T-helper 1 cell treated with Interleukin-12 subunit alpha and Interleukin-12 subunit beta and Interleukin-4 antibody, amounts not matched to agents 30 μg/mL and 1 μg/mL, for 36 hours (primary cell): ENCODE data around the gene MINK1.

Experiments
- H3K27ac Mint-ChIP-seq: one replicate; pipeline ENCODE4 v1.8.0; 2021; ENCODE audit warnings: mild to moderate bottlenecking, mixed read lengths
- H3K27me3 Mint-ChIP-seq: one replicate; pipeline ENCODE4 v1.8.0; 2021; ENCODE audit warnings: low read depth, mixed read lengths
- H3K36me3 Mint-ChIP-seq: one replicate; pipeline ENCODE4 v1.8.0; 2021; ENCODE audit warnings: low read depth, mixed read lengths
- H3K4me1 Mint-ChIP-seq: one replicate; pipeline ENCODE4 v1.8.0; 2021; ENCODE audit warnings: low read depth, mixed read lengths
- H3K4me3 Mint-ChIP-seq: one replicate; pipeline ENCODE4 v1.8.0; 2021; ENCODE audit warnings: mild to moderate bottlenecking, moderate library complexity, mixed read lengths
- H3K9me3 Mint-ChIP-seq: one replicate; pipeline ENCODE4 v1.8.0; 2021; ENCODE audit warnings: mixed read lengths

Gene MINK1

GRCh38 chr17:4928881-4929280 is 95.7 kb downstream of the MINK1 start:
- H3K4me1 Mint-ChIP-seq, result peaks cover 15% of the 10 kb centered on the region
- no peaks in the 10 kb centered on the region for H3K27me3 Mint-ChIP-seq
- H3K27ac Mint-ChIP-seq, result no peak overlapping the region
- no peaks in the 10 kb centered on the region for H3K9me3 Mint-ChIP-seq
- no peak overlapping the region for H3K4me3 Mint-ChIP-seq
- peaks cover 41% of the 10 kb centered on the region for H3K36me3 Mint-ChIP-seq

- no peaks in the 10 kb centered on the region for H3K9me3 Mint-ChIP-seq
- peak within 1 kb of the TSS; percentile 41 for H3K27ac Mint-ChIP-seq
- H3K4me1 Mint-ChIP-seq, result peaks cover 24% of the 10 kb centered on the region
- H3K36me3 Mint-ChIP-seq, result peaks cover 46% of the 10 kb centered on the region
- no peak within 1 kb of the TSS for H3K4me3 Mint-ChIP-seq
- H3K27me3 Mint-ChIP-seq, result no peaks in the 10 kb centered on the region
These were observed 98.8 kb downstream of the MINK1 start, which contains the start of gene GP1BA for GRCh38 chr17:4931963-4932362. GP1BA (plus strand) TSS chr17:4932277; CDS start chr17:4932605, 328 bp downstream.

DNA sequence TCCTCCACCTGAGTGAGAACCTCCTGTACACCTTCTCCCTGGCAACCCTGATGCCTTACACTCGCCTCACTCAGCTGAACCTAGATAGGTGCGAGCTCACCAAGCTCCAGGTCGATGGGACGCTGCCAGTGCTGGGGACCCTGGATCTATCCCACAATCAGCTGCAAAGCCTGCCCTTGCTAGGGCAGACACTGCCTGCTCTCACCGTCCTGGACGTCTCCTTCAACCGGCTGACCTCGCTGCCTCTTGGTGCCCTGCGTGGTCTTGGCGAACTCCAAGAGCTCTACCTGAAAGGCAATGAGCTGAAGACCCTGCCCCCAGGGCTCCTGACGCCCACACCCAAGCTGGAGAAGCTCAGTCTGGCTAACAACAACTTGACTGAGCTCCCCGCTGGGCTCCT is 99.6 kb downstream of the MINK1 start:
- Mint-ChIP-seq H3K27me3 (no peaks in the 10 kb centered on the region), H3K36me3 (peaks cover 47% of the 10 kb centered on the region), H3K9me3 (no peaks in the 10 kb centered on the region), H3K4me1 (peaks cover 24% of the 10 kb centered on the region), H3K27ac (no peak overlapping the region), H3K4me3 (no peak overlapping the region)

DNA sequence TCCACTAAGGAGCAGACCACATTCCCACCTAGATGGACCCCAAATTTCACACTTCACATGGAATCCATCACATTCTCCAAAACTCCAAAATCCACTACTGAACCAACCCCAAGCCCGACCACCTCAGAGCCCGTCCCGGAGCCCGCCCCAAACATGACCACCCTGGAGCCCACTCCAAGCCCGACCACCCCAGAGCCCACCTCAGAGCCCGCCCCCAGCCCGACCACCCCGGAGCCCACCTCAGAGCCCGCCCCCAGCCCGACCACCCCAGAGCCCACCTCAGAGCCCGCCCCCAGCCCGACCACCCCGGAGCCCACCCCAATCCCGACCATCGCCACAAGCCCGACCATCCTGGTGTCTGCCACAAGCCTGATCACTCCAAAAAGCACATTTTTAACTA is 100.5 kb downstream of the MINK1 start:
- Mint-ChIP-seq H3K36me3 (peaks cover 49% of the 10 kb centered on the region), H3K9me3 (no peaks in the 10 kb centered on the region), H3K4me1 (peaks cover 30% of the 10 kb centered on the region), H3K4me3 (no peak overlapping the region), H3K27ac (peak overlapping the region; percentile 60), H3K27me3 (no peaks in the 10 kb centered on the region)

DNA sequence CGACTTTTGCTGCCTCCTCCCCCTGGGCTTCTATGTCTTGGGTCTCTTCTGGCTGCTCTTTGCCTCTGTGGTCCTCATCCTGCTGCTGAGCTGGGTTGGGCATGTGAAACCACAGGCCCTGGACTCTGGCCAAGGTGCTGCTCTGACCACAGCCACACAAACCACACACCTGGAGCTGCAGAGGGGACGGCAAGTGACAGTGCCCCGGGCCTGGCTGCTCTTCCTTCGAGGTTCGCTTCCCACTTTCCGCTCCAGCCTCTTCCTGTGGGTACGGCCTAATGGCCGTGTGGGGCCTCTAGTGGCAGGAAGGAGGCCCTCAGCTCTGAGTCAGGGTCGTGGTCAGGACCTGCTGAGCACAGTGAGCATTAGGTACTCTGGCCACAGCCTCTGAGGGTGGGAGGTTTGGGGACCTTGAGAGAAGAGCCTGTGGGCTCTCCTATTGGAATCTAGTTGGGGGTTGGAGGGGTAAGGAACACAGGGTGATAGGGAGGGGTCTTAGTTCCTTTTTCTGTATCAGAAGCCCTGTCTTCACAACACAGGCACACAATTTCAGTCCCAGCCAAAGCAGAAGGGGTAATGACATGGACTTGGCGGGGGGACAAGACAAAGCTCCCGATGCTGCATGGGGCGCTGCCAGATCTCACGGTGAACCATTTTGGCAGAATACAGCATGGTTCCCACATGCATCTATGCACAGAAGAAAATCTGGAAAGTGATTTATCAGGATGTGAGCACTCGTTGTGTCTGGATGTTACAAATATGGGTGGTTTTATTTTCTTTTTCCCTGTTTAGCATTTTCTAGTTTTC is 101.2 kb downstream of the MINK1 start:
- Mint-ChIP-seq H3K4me1 (peaks cover 33% of the 10 kb centered on the region), H3K27me3 (no peaks in the 10 kb centered on the region), H3K9me3 (no peaks in the 10 kb centered on the region), H3K4me3 (no peak overlapping the region), H3K27ac (peak overlapping the region; percentile 60), H3K36me3 (peaks cover 45% of the 10 kb centered on the region)

DNA sequence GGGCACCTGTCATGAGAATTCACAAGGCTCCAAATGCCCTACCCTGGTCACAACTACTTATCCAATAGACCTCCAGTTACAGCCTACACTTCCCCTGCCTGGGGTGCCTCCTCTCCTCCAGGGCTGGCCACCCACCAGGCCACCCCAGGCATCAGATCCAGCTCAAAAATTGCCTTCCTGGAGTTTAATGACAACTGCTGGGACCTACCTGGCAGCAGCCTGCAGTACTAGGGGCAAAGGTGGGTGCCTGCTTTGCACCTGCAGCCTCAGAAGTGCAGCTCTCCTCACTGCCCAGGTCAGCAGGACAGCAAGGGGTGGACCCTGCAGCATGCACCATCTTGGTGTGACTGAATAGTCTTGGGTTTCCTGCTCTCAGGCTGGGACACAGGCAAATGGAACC is 102.5 kb downstream of the MINK1 start:
- H3K27me3 Mint-ChIP-seq, result no peaks in the 10 kb centered on the region
- H3K4me1 Mint-ChIP-seq, result peaks cover 33% of the 10 kb centered on the region
- peaks cover 42% of the 10 kb centered on the region for H3K36me3 Mint-ChIP-seq
- no peak overlapping the region for H3K4me3 Mint-ChIP-seq
- H3K9me3 Mint-ChIP-seq, result no peaks in the 10 kb centered on the region
- H3K27ac Mint-ChIP-seq, result no peak overlapping the region

DNA sequence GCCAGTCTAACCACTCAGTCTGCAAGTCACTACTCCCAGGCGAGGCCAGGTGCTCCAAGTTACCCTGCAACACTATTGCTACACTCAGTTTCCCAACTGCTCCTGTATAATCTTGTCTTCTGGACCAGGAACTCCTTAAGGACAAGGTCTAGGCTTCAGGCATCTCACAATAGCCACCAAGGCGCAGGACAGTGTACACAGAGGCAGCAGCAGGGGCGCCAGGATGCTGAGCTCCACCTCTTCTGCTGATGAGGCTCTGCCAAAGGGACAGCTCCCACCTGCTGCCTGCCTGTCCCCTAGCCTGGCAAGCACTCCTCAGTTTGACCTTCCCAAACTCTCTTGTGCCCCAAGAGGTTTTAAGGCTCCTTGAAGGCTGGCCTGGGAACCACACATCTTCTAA is 103.3 kb downstream of the MINK1 start:
- no peak overlapping the region for H3K27ac Mint-ChIP-seq
- H3K4me3 Mint-ChIP-seq, result no peak overlapping the region
- no peaks in the 10 kb centered on the region for H3K27me3 Mint-ChIP-seq
- peaks cover 41% of the 10 kb centered on the region for H3K36me3 Mint-ChIP-seq
- H3K9me3 Mint-ChIP-seq, result no peaks in the 10 kb centered on the region
- peaks cover 35% of the 10 kb centered on the region for H3K4me1 Mint-ChIP-seq

DNA sequence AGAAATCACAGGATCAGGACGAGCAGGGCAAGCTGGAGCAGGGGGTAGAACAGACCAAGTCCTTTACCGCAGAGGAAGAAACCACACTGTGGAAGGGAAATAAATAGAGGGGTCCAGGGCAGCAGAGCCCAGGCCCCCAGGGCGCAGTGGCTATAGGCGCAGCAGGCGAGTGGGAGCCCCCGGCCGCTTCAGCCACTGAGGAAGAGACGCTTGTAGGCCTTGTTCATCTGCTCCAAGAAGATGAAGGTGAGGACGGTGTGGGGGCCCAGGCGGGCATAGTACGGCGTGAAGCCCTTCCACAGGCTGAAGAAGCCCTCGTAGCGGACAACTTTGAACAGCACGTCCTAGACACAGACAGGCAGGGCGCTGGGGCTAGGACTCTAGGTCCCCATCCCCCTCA is 104.4 kb downstream of the MINK1 start:
- Mint-ChIP-seq H3K4me1 (peaks cover 40% of the 10 kb centered on the region), H3K27ac (no peak overlapping the region)

DNA sequence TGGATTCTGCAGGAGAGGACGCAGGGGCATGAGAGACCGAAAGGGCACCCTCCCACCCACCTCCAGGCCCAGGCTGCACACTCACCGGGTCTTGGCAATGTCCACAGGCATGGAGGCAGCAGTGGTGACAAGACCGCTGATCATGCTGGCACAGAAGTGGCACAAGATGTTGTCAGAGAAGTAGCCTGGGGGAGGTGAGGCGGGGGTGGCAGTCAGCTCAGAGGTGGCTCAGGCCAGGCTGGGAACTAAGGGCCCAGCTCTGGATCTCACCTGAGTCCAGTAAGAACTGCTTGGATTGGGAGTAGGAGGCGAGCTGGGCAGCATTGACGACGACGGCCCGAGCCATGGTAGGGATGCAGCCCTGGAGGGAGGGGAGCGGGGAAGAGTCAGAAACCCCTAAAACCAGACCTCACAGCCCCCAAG is 104.9 kb downstream of the MINK1 start:
- H3K27ac Mint-ChIP-seq, result peak overlapping the region; percentile 60
- no peaks in the 10 kb centered on the region for H3K27me3 Mint-ChIP-seq
- no peaks in the 10 kb centered on the region for H3K9me3 Mint-ChIP-seq
- peaks cover 44% of the 10 kb centered on the region for H3K4me1 Mint-ChIP-seq
- H3K36me3 Mint-ChIP-seq, result peaks cover 51% of the 10 kb centered on the region
- peak overlapping the region; percentile 90 for H3K4me3 Mint-ChIP-seq

More for the DNA sequence above, 104.4 kb downstream of the MINK1 start:
- H3K9me3 Mint-ChIP-seq, result no peaks in the 10 kb centered on the region
- H3K4me3 Mint-ChIP-seq, result no peak overlapping the region
- peaks cover 47% of the 10 kb centered on the region for H3K36me3 Mint-ChIP-seq
- no peaks in the 10 kb centered on the region for H3K27me3 Mint-ChIP-seq

DNA sequence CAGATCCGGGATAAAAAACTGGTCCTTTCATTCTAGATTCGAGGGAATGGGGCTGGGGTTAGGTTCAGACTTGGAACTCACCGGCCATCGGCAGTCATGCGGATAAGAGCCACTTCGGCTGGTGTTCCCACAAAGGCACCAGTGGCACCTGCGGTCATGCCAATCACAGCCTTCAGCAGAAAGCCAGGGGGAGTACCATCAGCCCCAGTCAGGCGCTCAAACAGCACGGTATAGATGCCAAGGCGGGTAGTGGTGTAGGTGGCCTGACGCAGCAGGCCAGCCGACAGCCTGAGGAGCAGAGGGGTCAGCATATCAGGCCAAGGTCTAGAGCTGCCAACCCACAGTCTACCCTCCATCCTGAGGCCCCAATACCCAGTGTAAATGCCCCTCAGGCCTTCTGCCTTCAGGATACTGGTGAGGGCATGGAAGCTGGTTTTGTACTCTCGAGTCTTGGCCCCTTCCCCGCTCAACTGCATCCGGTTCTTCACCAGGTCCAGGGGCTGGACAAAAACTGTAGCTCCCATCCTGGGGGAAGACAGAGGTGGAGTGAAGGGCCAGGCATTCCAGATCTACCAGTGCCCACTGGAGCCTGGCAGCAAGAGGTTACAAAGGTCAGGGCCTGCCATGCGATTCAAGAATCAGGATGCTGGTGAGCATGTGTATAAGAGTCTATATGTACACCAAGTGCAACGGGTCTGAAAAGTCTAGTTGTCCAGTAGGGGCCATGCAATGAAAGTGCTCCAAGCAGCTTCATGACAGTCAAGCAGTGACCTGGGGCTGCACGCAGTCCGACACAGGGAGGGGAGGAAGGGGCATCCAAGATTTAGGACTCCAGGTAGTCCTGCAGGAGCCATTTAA is 105.8 kb downstream of the MINK1 start:
- Mint-ChIP-seq H3K36me3 (peaks cover 53% of the 10 kb centered on the region), H3K27ac (peak overlapping the region; percentile 71), H3K9me3 (no peaks in the 10 kb centered on the region), H3K4me1 (peaks cover 43% of the 10 kb centered on the region), H3K4me3 (peak overlapping the region; percentile 90), H3K27me3 (no peaks in the 10 kb centered on the region)

DNA sequence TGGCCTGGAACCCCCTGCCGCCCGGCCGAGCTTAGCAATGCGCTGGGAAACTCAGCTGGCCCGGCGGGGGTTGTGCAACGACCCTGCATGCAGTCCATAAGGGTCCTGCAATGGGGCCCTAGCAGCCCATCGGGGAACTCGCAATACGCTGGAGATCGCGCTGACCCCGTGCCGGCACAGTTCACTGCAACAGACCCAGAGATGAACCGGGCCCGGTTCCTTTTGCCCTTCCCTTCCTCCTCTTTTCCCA is 106.3 kb downstream of the MINK1 start:
- H3K36me3 Mint-ChIP-seq, result peaks cover 57% of the 10 kb centered on the region

GRCh38 chr17:4939796-4940554 is 106.8 kb downstream of the MINK1 start, which contains the start of the genes RNF167 and SLC25A11:
RNF167 (plus strand) TSS chr17:4940268; CDS start chr17:4940910, 642 bp downstream.
SLC25A11 (minus strand) TSS chr17:4940046; CDS start chr17:4939910, 136 bp downstream.
- Mint-ChIP-seq H3K4me1 (peaks cover 45% of the 10 kb centered on the region), H3K27ac (peak within 1 kb of the TSS; percentile 93), H3K36me3 (peaks cover 62% of the 10 kb centered on the region), H3K4me3 (peak within 1 kb of the TSS; percentile 90), H3K9me3 (no peaks in the 10 kb centered on the region), H3K27me3 (no peaks in the 10 kb centered on the region)

More for the DNA sequence above, 106.3 kb downstream of the MINK1 start:
- peak overlapping the region; percentile 71 for H3K27ac Mint-ChIP-seq
- H3K4me3 Mint-ChIP-seq, result peak overlapping the region; percentile 90
- no peaks in the 10 kb centered on the region for H3K9me3 Mint-ChIP-seq
- no peaks in the 10 kb centered on the region for H3K27me3 Mint-ChIP-seq
- peaks cover 43% of the 10 kb centered on the region for H3K4me1 Mint-ChIP-seq

DNA sequence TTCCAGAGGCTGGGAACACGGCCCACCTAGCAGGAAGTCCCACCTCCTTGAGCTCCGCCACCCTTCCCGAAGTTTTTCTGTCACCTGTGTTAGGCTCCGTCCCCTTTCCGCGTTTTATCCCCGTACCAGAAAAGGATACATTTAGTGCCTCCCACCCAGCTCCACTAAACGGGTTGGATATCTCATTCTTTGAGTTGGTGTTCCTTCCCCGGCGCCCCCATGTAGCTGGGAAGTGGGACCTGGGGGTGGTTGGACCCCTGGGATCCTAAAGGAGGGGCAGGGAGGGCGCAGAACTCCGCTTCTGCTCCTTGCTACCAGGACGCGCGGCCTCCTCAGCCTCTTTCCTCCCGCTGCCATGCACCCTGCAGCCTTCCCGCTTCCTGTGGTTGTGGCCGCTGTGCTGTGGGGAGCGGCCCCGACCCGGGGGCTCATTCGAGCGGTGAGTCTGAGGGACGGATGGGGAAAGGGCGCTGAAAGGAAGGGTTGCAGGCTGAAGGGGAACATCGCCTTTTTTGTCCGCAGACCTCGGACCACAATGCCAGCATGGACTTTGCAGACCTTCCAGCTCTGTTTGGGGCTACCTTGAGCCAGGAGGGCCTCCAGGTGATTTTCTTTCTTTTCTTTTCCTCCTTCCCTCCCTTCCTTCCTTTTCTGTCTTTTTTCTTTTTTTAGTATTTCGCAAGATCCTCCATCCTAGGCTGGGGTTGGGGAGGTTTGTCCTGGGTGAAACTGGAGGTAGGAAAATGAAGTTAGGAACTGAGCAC is 107.6 kb downstream of the MINK1 start:
- no peaks in the 10 kb centered on the region for H3K27me3 Mint-ChIP-seq
- H3K36me3 Mint-ChIP-seq, result peaks cover 68% of the 10 kb centered on the region
- H3K4me3 Mint-ChIP-seq, result peak overlapping the region; percentile 90
- H3K4me1 Mint-ChIP-seq, result peaks cover 53% of the 10 kb centered on the region
- no peaks in the 10 kb centered on the region for H3K9me3 Mint-ChIP-seq
- H3K27ac Mint-ChIP-seq, result peak overlapping the region; percentile 93

DNA sequence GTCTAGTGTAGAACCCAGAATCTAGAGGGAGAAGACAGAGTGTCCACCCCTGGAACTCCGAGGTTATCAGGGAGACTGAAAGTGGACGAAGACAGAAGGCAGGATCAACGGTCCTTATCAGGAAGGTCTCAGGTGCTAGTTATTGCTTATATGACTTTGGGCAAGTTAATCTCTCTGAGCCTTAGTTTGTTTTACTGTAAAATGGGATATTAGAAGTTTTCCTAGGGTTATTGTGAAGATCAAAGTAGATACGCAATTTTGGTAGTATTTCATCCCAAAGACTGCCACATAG is 108.1 kb downstream of the MINK1 start:
- Mint-ChIP-seq H3K27ac (peak overlapping the region; percentile 93), H3K4me1 (peaks cover 50% of the 10 kb centered on the region), H3K27me3 (no peaks in the 10 kb centered on the region), H3K36me3 (peaks cover 69% of the 10 kb centered on the region), H3K9me3 (no peaks in the 10 kb centered on the region), H3K4me3 (peak overlapping the region; percentile 90)
